Thyroid gland (tissue), 4 donors: ENCODE results near the gene CRACR2B. TPM values are rescaled to one million over a fixed set of nuclear protein-coding genes. Genes with fewer than 3 reads are reported as not detected.

Experiments
- DNase-seq, 2 donors: peaks; one replicate each; pipeline ENCODE4 v3.0.0-alpha.2; 2019
- H3K27ac ChIP-seq, 3 donors: fragments of 200-600 bp; sonication (generic); 1 replicate in 2 of 3; 2 replicates in 1 of 3; pipeline ENCODE4 v1.5.1; 2016 to 2019; ENCODE audit warnings: mild to moderate bottlenecking in 1 of 3, moderate library complexity in 1 of 3
- H3K27me3 ChIP-seq: fragments of 200-600 bp; sonication (generic); one replicate; pipeline ENCODE4 v1.5.1; 2019
- H3K36me3 ChIP-seq, 2 donors: fragments of 200-600 bp; sonication (generic); one replicate each; pipeline ENCODE4 v1.5.1; 2016 to 2019
- H3K4me1 ChIP-seq, 2 donors: fragments of 200-600 bp; sonication (generic); one replicate each; pipeline ENCODE4 v1.5.1; 2017 to 2019
- H3K4me3 ChIP-seq, 3 donors: fragments of 200-600 bp; sonication (generic); replicated peaks in 1 of 3; 1 replicate in 2 of 3; 2 replicates in 1 of 3; pipeline ENCODE4 v1.5.1; 2016; ENCODE audit warnings: mild to moderate bottlenecking in 1 of 3
- H3K9me3 ChIP-seq: fragments of 200-600 bp; sonication (generic); one replicate; pipeline ENCODE4 v1.5.1; 2017
- CTCF ChIP-seq, 6 experiments: fragments of 200-600 bp in 3 of 6; fragments of 450-650 bp in 3 of 6; sonication (generic) in 3 of 6; IDR thresholded peaks; one replicate each; pipeline ENCODE4 v1.5.1; 2016 to 2019; ENCODE audit warnings: antibody characterized with exemption in 6 of 6, mild to moderate bottlenecking in 2 of 6, inconsistent platforms in 1 of 6, moderate library complexity in 1 of 6
- POLR2A ChIP-seq, 2 donors: fragments of 450-650 bp; IDR thresholded peaks; one replicate each; pipeline ENCODE4 v1.6.1; 2017; ENCODE audit warnings: antibody characterized with exemption in 2 of 2, mild to moderate bottlenecking in 2 of 2, moderate library complexity in 1 of 2
- WGBS, 2 donors: methylation state at CpG; one replicate each; pipeline ENCODE4 v1.1.5; 2017; 5-methylcytosine and 5-hydroxymethylcytosine counted together
- intact Hi-C: fragments of 100-400 bp; cut with DNase I; formaldehyde crosslinking; loops from one replicate; pipeline ENCODE4 v1.15.1; 2023
- total RNA-seq, 4 donors: library from RNA; depleted of rRNA; stranded (reverse); fragments of >200 nt; gene quantifications; one replicate each; pipeline ENCODE4 v1.2.3, GENCODE V29; 2016

Gene CRACR2B
- total RNA-seq, 4 donors from 2014 or later = 4.1 to 21.2 (median 12.3) TPM

GRCh38 chr11:831118-831864 is 3.6 kb downstream of the CRACR2B start:
- H3K36me3 ChIP-seq = peaks cover 2 to 3% of the 10 kb centered on the region in 2 donors
- H3K27ac ChIP-seq = no peak overlapping the region
- no peaks in the 10 kb centered on the region for H3K27me3 ChIP-seq
- no peaks in the 10 kb centered on the region for H3K9me3 ChIP-seq
- no peak for DNase-seq
- H3K4me3 ChIP-seq = peak overlapping the region in 1 of 3 donors; percentile 23
- TF ChIP-seq CTCF (IDR thresholded peaks at IDR 0.05) = no peak
- TF ChIP-seq POLR2A (IDR thresholded peaks at IDR 0.05) = no peak
- peaks cover 67 to 77% of the 10 kb centered on the region in 2 donors for H3K4me1 ChIP-seq
- WGBS, 2 donors = 71 to 74% methylated on average over 19 of the region's 31 CpGs
- intact Hi-C loops = no loop called here

GRCh38 chr11:831961-832528 is 4.3 kb downstream of the CRACR2B start:
- DNase-seq = no peak
- TF ChIP-seq CTCF (IDR thresholded peaks at IDR 0.05) (no peak), POLR2A (IDR thresholded peaks at IDR 0.05) (no peak)
- Histone ChIP-seq H3K9me3 (no peaks in the 10 kb centered on the region), H3K27ac (peak overlapping the region in 1 of 3 donors; percentile 56), H3K27me3 (no peaks in the 10 kb centered on the region), H3K36me3 (peaks cover 10 to 11% of the 10 kb centered on the region in 2 donors), H3K4me3 (peak overlapping the region in 1 of 3 donors; percentile 67), H3K4me1 (peaks cover 60 to 70% of the 10 kb centered on the region in 2 donors)
- intact Hi-C loops = no loop called here
- WGBS, 2 donors = 73 to 79% methylated on average over 8 to 23 of the region's 23 CpGs

GRCh38 chr11:832529-833113 is 4.9 kb downstream of the CRACR2B start, which contains the start of gene CD151:
Gene CD151, plus strand, starts transcription at chr11:832952. Its CDS starts 3,118 bp downstream, at chr11:836070.
- no peak for TF ChIP-seq POLR2A (IDR thresholded peaks at IDR 0.05)
- TF ChIP-seq CTCF (IDR thresholded peaks at IDR 0.05) = peak in 1 of 6 experiments; percentile 22
- peak within 1 kb of the TSS; percentile 60 to 77 (median 67) for H3K4me3 ChIP-seq
- 9% methylated on average over 16 of the region's 67 CpGs; no CpG with 5 or more reads in 1 of the 2 donors for WGBS, 2 donors
- peak within 1 kb of the TSS; percentile 50 to 79 (median 74) for H3K27ac ChIP-seq
- intact Hi-C loops = no loop called here
- H3K4me1 ChIP-seq = peaks cover 56 to 65% of the 10 kb centered on the region in 2 donors
- H3K36me3 ChIP-seq = peaks cover 15 to 16% of the 10 kb centered on the region in 2 donors
- DNase-seq = peak; percentile 53 to 71
- H3K27me3 ChIP-seq = no peaks in the 10 kb centered on the region
- H3K9me3 ChIP-seq = no peaks in the 10 kb centered on the region

GRCh38 chr11:833114-833791 is 5.5 kb downstream of the CRACR2B start:
- Histone ChIP-seq H3K4me1 (peaks cover 52 to 58% of the 10 kb centered on the region in 2 donors), H3K27me3 (no peaks in the 10 kb centered on the region), H3K27ac (peak overlapping the region; percentile 50 to 79 (median 74)), H3K9me3 (no peaks in the 10 kb centered on the region), H3K36me3 (peaks cover 16 to 21% of the 10 kb centered on the region in 2 donors), H3K4me3 (peak overlapping the region; percentile 60 to 77 (median 67))
- intact Hi-C loops = no loop called here
- WGBS, 2 donors = 0 to 2% methylated on average over 11 to 25 of the region's 55 CpGs
- peak in 1 of 6 experiments; percentile 4 for TF ChIP-seq CTCF (IDR thresholded peaks at IDR 0.05)
- TF ChIP-seq POLR2A (IDR thresholded peaks at IDR 0.05) = peak; percentile 25 to 51
- peak; percentile 59 to 60 for DNase-seq
